HepG2 (cell line): ENCODE measurements around the gene PTPN18. TPM values are rescaled to one million over a fixed set of nuclear protein-coding genes. Genes with fewer than 3 reads are reported as not detected.
"Not testable (repeated sequence)": the region's sequence is repeated elsewhere in the genome, so short reads cannot be mapped to it uniquely, and the experiment has no call there.

ENCODE experiments used
- ATAC-seq: fragments of 200-7000 bp; cut with Tn5 transposase; 3 replicates; pipeline ENCODE4 v1.9.1; 2020; ENCODE audit warnings: mild to moderate bottlenecking, moderate library complexity
- BruUV-seq: library from RNA; stranded (reverse); fragments of 400-500 nt; replicated peaks from 2 replicates; lab custom pipeline; 2021; lab: Mats Ljungman, UMichigan
- CTCF ChIA-PET: fragments of 300-600 bp; formaldehyde crosslinking; extraction: SDS; loops from one replicate; lab custom pipeline; 2021; ENCODE audit warnings: low total read pairs, inconsistent platforms, low intra/inter-chr PET ratio; lab: Yijun Ruan, JAX
- POLR2A ChIA-PET: fragments of 350-600 bp; sonication (Branson Sonifier 250); formaldehyde crosslinking; loops from one replicate; lab custom pipeline; 2020; ENCODE audit warnings: antibody characterized with exemption, inconsistent platforms; lab: Yijun Ruan, JAX
- DNase-seq: peaks from one replicate; pipeline ENCODE4 v3.0.0-alpha.2; 2015; ENCODE audit warnings: low spot score
- FAIRE-seq: peaks from 3 replicates; lab custom pipeline; 2011; peaks lifted over from hg19 to GRCh38; lab: Jason Lieb, UNC
- H2AFZ ChIP-seq: one replicate; pipeline ENCODE4 v1.6.1; 2011; ENCODE audit warnings: low read length, inconsistent platforms
- H3K27ac ChIP-seq: fragments of 300-600 bp; 3 replicates; pipeline ENCODE4 v1.8.0; 2011; ENCODE audit warnings: mixed run types, mild to moderate bottlenecking, mixed read lengths, low read length, inconsistent platforms; ENCODE audit not compliant: insufficient read depth; ENCODE audit errors: extremely low read length
- H3K27me3 ChIP-seq, 2 experiments: fragments of 200-600 bp in 1 of 2; 2 replicates in 1 of 2; 3 replicates in 1 of 2; pipeline versions ENCODE4 v1.6.0 to v1.8.0; 2011; ENCODE audit warnings: low read length in 2 of 2, mild to moderate bottlenecking in 2 of 2, moderate library complexity in 2 of 2, inconsistent platforms in 1 of 2; ENCODE audit not compliant: insufficient read depth in 2 of 2, control insufficient read depth in 1 of 2
- H3K36me3 ChIP-seq, 2 experiments: fragments of 200-600 bp in 1 of 2; replicated peaks in 1 of 2; 2 replicates in 1 of 2; 3 replicates in 1 of 2; pipeline versions ENCODE4 v1.5.1 to v1.8.0; 2011; ENCODE audit warnings: low read length in 2 of 2, inconsistent platforms in 1 of 2; ENCODE audit not compliant: insufficient read depth in 2 of 2, control insufficient read depth in 1 of 2
- H3K4me1 ChIP-seq: 2 replicates; pipeline ENCODE4 v1.5.1; 2012; ENCODE audit warnings: low read length, inconsistent platforms; ENCODE audit not compliant: insufficient read depth
- H3K4me2 ChIP-seq: 2 replicates; pipeline ENCODE4 v1.6.0; 2011; ENCODE audit warnings: low read depth, low read length, inconsistent platforms
- H3K4me3 ChIP-seq, 3 experiments: fragments of 200-600 bp in 1 of 3; sonication (generic), shearing (Covaris generic) in 1 of 3; replicated peaks in 1 of 3; 2 replicates each; pipeline ENCODE4 v1.5.1; 2011 to 2016; ENCODE audit warnings: low read length in 3 of 3, inconsistent platforms in 2 of 3, low read depth in 2 of 3, mild to moderate bottlenecking in 2 of 3, control low read depth in 1 of 3, mixed read lengths in 1 of 3; ENCODE audit not compliant: insufficient read depth in 1 of 3
- H3K79me2 ChIP-seq: one replicate; pipeline ENCODE4 v1.6.1; 2011; ENCODE audit warnings: low read length, inconsistent platforms; ENCODE audit not compliant: insufficient read depth
- H3K9ac ChIP-seq: 2 replicates; pipeline ENCODE4 v1.6.0; 2011; ENCODE audit warnings: mild to moderate bottlenecking, low read depth, low read length, inconsistent platforms; ENCODE audit not compliant: insufficient read depth
- H3K9me3 ChIP-seq: 2 replicates; pipeline ENCODE4 v1.5.1; 2012; ENCODE audit warnings: mild to moderate bottlenecking, low read length
- H4K20me1 ChIP-seq: 2 replicates; pipeline ENCODE4 v1.6.0; 2011; ENCODE audit warnings: inconsistent platforms, mild to moderate bottlenecking, low read length, moderate library complexity; ENCODE audit not compliant: insufficient read depth
- MXI1 ChIP-seq: IDR thresholded peaks from 3 replicates; pipeline ENCODE4 v1.6.1; 2012; ENCODE audit warnings: low read depth, low read length, inconsistent platforms, borderline replicate concordance
- PRDM4 ChIP-seq: sonication (generic); formaldehyde crosslinking; IDR thresholded peaks from 2 replicates; pipeline ENCODE4 v1.9.0; 2021; ENCODE audit warnings: missing genetic modification reagents, borderline replicate concordance
- ZNF460 ChIP-seq: sonication (generic); formaldehyde crosslinking; IDR thresholded peaks from 2 replicates; pipeline ENCODE4 v1.5.1; 2020; ENCODE audit warnings: missing genetic modification reagents, mild to moderate bottlenecking, borderline replicate concordance
- ZNF616 ChIP-seq: sonication (generic); formaldehyde crosslinking; IDR thresholded peaks from 2 replicates; pipeline ENCODE4 v1.5.0; 2020; ENCODE audit warnings: low read depth, mild to moderate bottlenecking, missing genetic modification reagents
- ZNF652 ChIP-seq: IDR thresholded peaks from 2 replicates; pipeline ENCODE4 v1.6.1; 2016; ENCODE audit warnings: low read depth, borderline replicate concordance
- ZNF670 ChIP-seq: sonication (generic); formaldehyde crosslinking; IDR thresholded peaks from 2 replicates; pipeline ENCODE4 v1.8.0; 2022; ENCODE audit warnings: mild to moderate bottlenecking, missing genetic modification reagents, borderline replicate concordance
- WGBS: methylation state at CpG from one replicate; pipeline ENCODE4 v1.1.6; 2017; ENCODE audit warnings: low lambda C conversion rate; 5-methylcytosine and 5-hydroxymethylcytosine counted together
- in situ Hi-C: cut with HindIII; loops from 2 replicates; pipeline ENCODE4 v1.10.0; 2017; ENCODE audit warnings: low pct_unique_long_range_greater_than_20kb; ENCODE audit not compliant: extremely low pct_ligation_motif_present
- intact Hi-C: fragments of 100-400 bp; cut with micrococcal nuclease; formaldehyde crosslinking; loops from one replicate; pipeline ENCODE4 v1.10.0; 2022; ENCODE audit not compliant: unreplicated experiment
- polyA plus RNA-seq, 8 experiments: library from polyadenylated mRNA; depleted of rRNA in 3 of 8; stranded (reverse) in 7 of 8; unstranded in 1 of 8; fragments of >200 nt; fragmentation: Illumina TruSeq in 4 of 8; extraction: Trizol in 4 of 8; gene quantifications; 2 replicates each; pipeline versions ENCODE4 v1.2.1 to v1.2.3, GENCODE V29; 2011 to 2016; ENCODE audit warnings: low read depth in 4 of 8, missing spikeins in 1 of 8, mixed read lengths in 1 of 8; ENCODE audit not compliant: insufficient read depth in 1 of 8
- total RNA-seq, 5 experiments: library from RNA; depleted of rRNA; stranded (reverse); fragments of >200 nt; fragmentation: Illumina TruSeq; extraction: Trizol; gene quantifications; 2 replicates each; pipeline ENCODE4 v1.2.3, GENCODE V29; 2016; ENCODE audit warnings: low read depth in 1 of 5
- TF ChIP-seq, protein P1 (sequence below): sonication (generic); formaldehyde crosslinking; conservative IDR thresholded peaks from 2 replicates; pipeline ENCODE4 v1.8.0; 2022; ENCODE audit warnings: mild to moderate bottlenecking, moderate library complexity, missing genetic modification reagents
- TF ChIP-seq, protein P2 (sequence below): sonication (generic); formaldehyde crosslinking; IDR thresholded peaks from 2 replicates; pipeline ENCODE4 v1.5.1; 2020; ENCODE audit warnings: mild to moderate bottlenecking, moderate library complexity, missing genetic modification reagents

The PTPN18 gene
- total and polyA plus RNA-seq, 2 of the 13 experiments (the other 11 are each of a cell fraction or from before 2014, with no cell fraction given): 14.8 to 39.6 TPM

- not testable (repeated sequence) for H3K27ac ChIP-seq
Measured at GRCh38 chr2:130333253-130333652, 22.6 kb upstream of the PTPN18 start.

GRCh38 chr2:130334026-130334425 is 21.8 kb upstream of the PTPN18 start:
- intact Hi-C loops (no loop called here), in situ Hi-C loops (loop anchor here (5.0 to 10.0 kb wide), 3 partner anchors 152 to 399 kb away; partner anchors contain the start of genes MZT2B and SMPD4)
- DNase-seq (no peak), FAIRE-seq (no peak), ATAC-seq (no peak)
- H3K36me3 ChIP-seq: peaks cover 0 to 5% of the 10 kb centered on the region in 2 experiments; a peak in 2 of 5 replicates
- H3K4me2 ChIP-seq: peak overlapping the region; percentile 77
- no peak overlapping the region for H3K9ac ChIP-seq
- H3K27ac ChIP-seq: no peak overlapping the region
- peaks cover 0 to 28% of the 10 kb centered on the region in 2 experiments; a peak in 2 of 5 replicates for H3K27me3 ChIP-seq
- WGBS: 14% methylated on average over 6 of the region's 6 CpGs
- no peaks in the 10 kb centered on the region for H4K20me1 ChIP-seq
- H3K9me3 ChIP-seq: no peaks in the 10 kb centered on the region
- H3K4me3 ChIP-seq: 0 out of 6 replicates have a peak overlapping the region, but pooled peaks of 1 of the 3 experiments have one; percentile 10
- peaks cover 43% of the 10 kb centered on the region for H3K4me1 ChIP-seq
- no peaks in the 10 kb centered on the region for H3K79me2 ChIP-seq
- no TSS peak for BruUV-seq
- peak overlapping the region; percentile 73 for H2AFZ ChIP-seq
- CTCF ChIA-PET: interaction anchor here (2.8 kb wide), 1 partner anchor 152 kb away, joined by 19 read pairs; the partner anchor contains the start of genes MZT2B and SMPD4
- POLR2A ChIA-PET: interaction anchor here (1.3 to 2.7 kb wide), 3 partner anchors 8 to 152 kb away, joined by 3 to 26 read pairs (median 3); partner anchors contain the start of genes IMP4, PTPN18 and SMPD4
- TF ChIP-seq PRDM4 (CRISPR knock-in tag) (no peak), ZNF652 (no peak), MXI1 (no peak), ZNF616 (CRISPR knock-in tag) (no peak)
- TF ChIP-seq, protein P1, sequence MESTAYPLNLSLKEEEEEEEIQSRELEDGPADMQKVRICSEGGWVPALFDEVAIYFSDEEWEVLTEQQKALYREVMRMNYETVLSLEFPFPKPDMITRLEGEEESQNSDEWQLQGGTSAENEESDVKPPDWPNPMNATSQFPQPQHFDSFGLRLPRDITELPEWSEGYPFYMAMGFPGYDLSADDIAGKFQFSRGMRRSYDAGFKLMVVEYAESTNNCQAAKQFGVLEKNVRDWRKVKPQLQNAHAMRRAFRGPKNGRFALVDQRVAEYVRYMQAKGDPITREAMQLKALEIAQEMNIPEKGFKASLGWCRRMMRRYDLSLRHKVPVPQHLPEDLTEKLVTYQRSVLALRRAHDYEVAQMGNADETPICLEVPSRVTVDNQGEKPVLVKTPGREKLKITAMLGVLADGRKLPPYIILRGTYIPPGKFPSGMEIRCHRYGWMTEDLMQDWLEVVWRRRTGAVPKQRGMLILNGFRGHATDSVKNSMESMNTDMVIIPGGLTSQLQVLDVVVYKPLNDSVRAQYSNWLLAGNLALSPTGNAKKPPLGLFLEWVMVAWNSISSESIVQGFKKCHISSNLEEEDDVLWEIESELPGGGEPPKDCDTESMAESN (CRISPR knock-in tag): no peak

More at GRCh38 chr2:130333253-130333652, 22.6 kb upstream of the PTPN18 start:
- Histone ChIP-seq H3K27me3 (peaks cover 0 to 35% of the 10 kb centered on the region in 2 experiments; a peak in 3 of 5 replicates), H2AFZ (peak overlapping the region; percentile 73), H3K4me3 (peak overlapping the region in 2 of 3 experiments; percentile 53 to 58; a peak in 3 of 6 replicates), H3K4me1 (peaks cover 50% of the 10 kb centered on the region), H3K4me2 (peak overlapping the region; percentile 77)
- ATAC-seq, FAIRE-seq, BruUV-seq, intact Hi-C loops, H4K20me1 ChIP-seq, H3K79me2 ChIP-seq, H3K9me3 ChIP-seq, H3K36me3 ChIP-seq, H3K9ac ChIP-seq, DNase-seq: not testable (repeated sequence)
- ChIA-PET POLR2A (interaction anchor here (1.6 to 2.7 kb wide), 2 partner anchors 9 to 152 kb away, joined by 3 to 26 read pairs; partner anchors contain the start of genes IMP4 and SMPD4), CTCF (interaction anchor here (0.9 to 2.8 kb wide), 3 partner anchors 151 to 188 kb away, joined by 3 to 19 read pairs (median 14); partner anchors contain the start of genes CCDC74B, MZT2B and SMPD4)
- WGBS: 55% methylated on average over 8 of the region's 8 CpGs
- peak; percentile 71; the same call in 1 of the 2 replicates for TF ChIP-seq ZNF460 (CRISPR knock-in tag)
- TF ChIP-seq, protein P2, sequence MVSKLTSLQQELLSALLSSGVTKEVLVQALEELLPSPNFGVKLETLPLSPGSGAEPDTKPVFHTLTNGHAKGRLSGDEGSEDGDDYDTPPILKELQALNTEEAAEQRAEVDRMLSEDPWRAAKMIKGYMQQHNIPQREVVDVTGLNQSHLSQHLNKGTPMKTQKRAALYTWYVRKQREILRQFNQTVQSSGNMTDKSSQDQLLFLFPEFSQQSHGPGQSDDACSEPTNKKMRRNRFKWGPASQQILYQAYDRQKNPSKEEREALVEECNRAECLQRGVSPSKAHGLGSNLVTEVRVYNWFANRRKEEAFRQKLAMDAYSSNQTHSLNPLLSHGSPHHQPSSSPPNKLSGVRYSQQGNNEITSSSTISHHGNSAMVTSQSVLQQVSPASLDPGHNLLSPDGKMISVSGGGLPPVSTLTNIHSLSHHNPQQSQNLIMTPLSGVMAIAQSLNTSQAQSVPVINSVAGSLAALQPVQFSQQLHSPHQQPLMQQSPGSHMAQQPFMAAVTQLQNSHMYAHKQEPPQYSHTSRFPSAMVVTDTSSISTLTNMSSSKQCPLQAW (CRISPR knock-in tag): 0 out of 2 replicates have a peak, but pooled peaks have one; percentile 25
- TF ChIP-seq ZNF670 (CRISPR knock-in tag): 0 out of 2 replicates have a peak, but pooled peaks have one; percentile 50
- in situ Hi-C loops: loop anchor here (5.0 to 10.0 kb wide), 3 partner anchors 151 to 398 kb away; partner anchors contain the start of genes MZT2B and SMPD4
